ENCODE measurements around the gene FHOD3. TPM values are rescaled to one million over a fixed set of nuclear protein-coding genes. Genes with fewer than 3 reads are reported as not detected.

The FHOD3 gene
- total and polyA plus RNA-seq, 2 of the 8 experiments (the other 6 are each of a cell fraction or from before 2014, with no cell fraction given): 9.7 to 10.5 TPM

DNA sequence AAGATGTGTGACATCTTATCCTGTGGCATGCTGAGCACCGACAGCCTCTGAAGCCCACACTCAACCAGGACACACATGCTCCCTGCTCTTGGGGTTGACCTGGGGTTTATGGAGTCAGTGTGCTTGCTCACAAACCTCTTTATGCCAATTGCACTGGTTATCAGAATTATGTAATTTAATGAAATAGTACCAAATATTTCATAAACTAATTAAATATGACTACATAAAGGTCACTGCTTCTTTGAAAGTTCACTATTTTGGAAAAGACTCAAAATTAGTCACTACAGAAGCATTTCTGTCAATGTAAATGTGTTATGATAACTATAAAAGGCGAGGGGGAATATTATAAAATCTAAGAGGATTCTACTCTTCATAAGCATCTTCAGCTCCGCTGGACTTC lies 76.7 kb downstream of the FHOD3 start:
- Histone ChIP-seq H3K4me1 (replicated peaks in 1 of 4; ENCODE audit: control insufficient read depth in 3 of 4, insufficient read depth in 4 of 4, low read length in 3 of 4) (no peaks in the 10 kb centered on the region; a peak in 1 of 7 replicates), H2AFZ (ENCODE audit: low read length) (no peak overlapping the region), H3K4me2 (ENCODE audit: insufficient read depth in 1 of 2, low read depth in 2 of 2, low read length in 2 of 2) (no peak overlapping the region), H2BK12ac (ENCODE audit: low read depth, low read length) (no peak overlapping the region), H3K79me1 (ENCODE audit: low read depth, low read length) (no peaks in the 10 kb centered on the region; the same call in 1 of the 2 replicates), H3K27ac (ENCODE audit: low read depth, low read length) (no peak overlapping the region), H3K4me3 (ENCODE audit: extremely low read depth in 1 of 4, insufficient read depth in 2 of 4, low read depth in 3 of 4, low read length in 4 of 4) (no peak overlapping the region), H3K27me3 (replicated peaks in 1 of 4; ENCODE audit: control insufficient read depth in 3 of 4, extremely low read depth in 1 of 4, insufficient read depth in 3 of 4, low read length in 3 of 4) (no peaks in the 10 kb centered on the region), H3K23me2 (ENCODE audit: low read depth, low read length) (no peaks in the 10 kb centered on the region), H3K9ac (replicated peaks in 1 of 4; ENCODE audit: extremely low read depth in 1 of 4, low read depth in 3 of 4, low read length in 3 of 4) (no peak overlapping the region), H2BK120ac (replicated peaks; ENCODE audit: low read depth, low read length) (no peak overlapping the region), H4K91ac (replicated peaks; ENCODE audit: insufficient read length, low read length) (no peak overlapping the region), H3K4ac (replicated peaks; ENCODE audit: insufficient read length, low read depth, low read length) (no peak overlapping the region), H3K79me2 (ENCODE audit: control insufficient read depth in 1 of 2, insufficient read depth in 2 of 2, low read length in 2 of 2) (no peaks in the 10 kb centered on the region), H2BK20ac (ENCODE audit: low read length) (no peak overlapping the region), H3K14ac (ENCODE audit: insufficient read length) (no peak overlapping the region), H4K20me1 (replicated peaks in 1 of 2; ENCODE audit: control insufficient read depth in 1 of 2, insufficient read depth in 2 of 2, low read length in 2 of 2) (peaks cover 0 to 2% of the 10 kb centered on the region in 2 experiments), H3K9me3 (ENCODE audit: insufficient read depth in 2 of 2, low read depth in 1 of 2, low read length in 1 of 2) (no peaks in the 10 kb centered on the region), H2BK5ac (ENCODE audit: low read depth, low read length) (no peak overlapping the region), H4K8ac (ENCODE audit: extremely low read depth, insufficient read depth, low read length) (no peak overlapping the region), H3K56ac (replicated peaks; ENCODE audit: insufficient read length, low read depth, low read length) (no peak overlapping the region), H2BK15ac (ENCODE audit: low read length) (no peak overlapping the region), H4K5ac (ENCODE audit: insufficient read length, low read depth, low read length) (no peak overlapping the region), H3K23ac (ENCODE audit: insufficient read length) (no peak overlapping the region), H2AK5ac (ENCODE audit: low read depth, low read length) (no peak overlapping the region), H3K18ac (ENCODE audit: extremely low read depth, low read length) (no peak overlapping the region), H3K36me3 (ENCODE audit: control insufficient read depth in 2 of 4, insufficient read depth in 4 of 4, low read length in 3 of 4) (no peaks in the 10 kb centered on the region)
- no peak for DNase-seq (ENCODE audit: low read depth in 1 of 2, low spot score in 2 of 2)
- ChIA-PET POLR2A (ENCODE audit: partially characterized antibody) (no interaction called here), CTCF (ENCODE audit: partially characterized antibody) (interaction anchor here (1.2 kb wide), 1 partner anchor 14 kb away, joined by 3 read pairs; no protein-coding TSS in a partner anchor)
- WGBS, 2 experiments (ENCODE audit: extremely low coverage in 1 of 2, insufficient coverage in 1 of 2, insufficient read length in 1 of 2, insufficient replicate concordance in 2 of 2, low coverage in 1 of 2, low lambda C conversion rate in 2 of 2, missing lambda C conversion rate in 1 of 2): 86% methylated on average over 3 of the region's 3 CpGs; no CpG with 5 or more reads in 1 of the 2 experiments
- FAIRE-seq: no peak
- TF ChIP-seq JUND (IDR thresholded peaks at IDR 0.05; ENCODE audit: low read length): no peak
- no peak for TF ChIP-seq RFX5 (IDR thresholded peaks at IDR 0.05; ENCODE audit: borderline replicate concordance, low read depth, low read length)
- TF ChIP-seq TAF7 (optimal IDR thresholded peaks at IDR 0.05; ENCODE audit: borderline replicate concordance, low read depth, low read length): no peak
- no peak for TF ChIP-seq CBX5 (IDR thresholded peaks at IDR 0.05; ENCODE audit: low read depth, low read length)
- no peak for TF ChIP-seq CHD1 (IDR thresholded peaks at IDR 0.05; ENCODE audit: low read depth, low read length)
- no peak for TF ChIP-seq RAD21 (IDR thresholded peaks at IDR 0.05 in 1 of 2, conservative IDR thresholded peaks at IDR 0.05 in 1 of 2; ENCODE audit: low read depth in 2 of 2, low read length in 2 of 2)
- TF ChIP-seq SUZ12 (IDR thresholded peaks at IDR 0.05; ENCODE audit: low read length): no peak
- TF ChIP-seq EP300 (IDR thresholded peaks at IDR 0.05; ENCODE audit: borderline replicate concordance in 1 of 2, low read depth in 2 of 2, low read length in 2 of 2): no peak
- TF ChIP-seq CTBP2 (IDR thresholded peaks at IDR 0.05; ENCODE audit: borderline replicate concordance, insufficient read depth, insufficient read length, low read length): no peak
- no peak for TF ChIP-seq BRCA1 (IDR thresholded peaks at IDR 0.05; ENCODE audit: low read depth, low read length)
- no peak for TF ChIP-seq SIX5 (IDR thresholded peaks at IDR 0.05; ENCODE audit: low read depth, low read length)
- no peak for TF ChIP-seq NRF1 (IDR thresholded peaks at IDR 0.05; ENCODE audit: low read depth, low read length)
